GM10847 (cell line): Measurements from ENCODE around the gene KIZ.

ENCODE experiments used
- POLR2A ChIP-seq: IDR thresholded peaks from 2 replicates; pipeline ENCODE4 v1.6.1; 2011; ENCODE audit not compliant: insufficient read length; ENCODE audit errors: extremely low read depth

KIZ gene

DNA sequence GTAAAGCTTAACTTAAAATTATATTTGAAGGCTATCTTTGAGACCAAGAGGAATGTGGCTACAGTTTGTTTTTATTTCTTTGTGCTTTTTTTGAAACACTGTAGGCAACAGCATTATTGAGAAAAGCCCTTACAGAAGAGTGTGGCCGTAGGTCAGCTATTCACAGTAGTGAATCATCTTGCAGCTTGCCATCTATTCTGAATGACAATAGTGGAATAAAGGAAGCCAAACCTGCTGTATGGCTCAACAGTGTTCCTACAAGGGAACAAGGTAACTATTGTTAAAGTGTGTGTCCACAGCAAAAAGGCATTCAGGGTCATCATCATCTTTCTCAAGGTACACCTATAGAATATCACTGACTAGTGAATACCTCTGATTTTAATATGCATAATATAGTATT, 88.5 kb downstream of the KIZ start:
- TF ChIP-seq POLR2A = no peak

DNA sequence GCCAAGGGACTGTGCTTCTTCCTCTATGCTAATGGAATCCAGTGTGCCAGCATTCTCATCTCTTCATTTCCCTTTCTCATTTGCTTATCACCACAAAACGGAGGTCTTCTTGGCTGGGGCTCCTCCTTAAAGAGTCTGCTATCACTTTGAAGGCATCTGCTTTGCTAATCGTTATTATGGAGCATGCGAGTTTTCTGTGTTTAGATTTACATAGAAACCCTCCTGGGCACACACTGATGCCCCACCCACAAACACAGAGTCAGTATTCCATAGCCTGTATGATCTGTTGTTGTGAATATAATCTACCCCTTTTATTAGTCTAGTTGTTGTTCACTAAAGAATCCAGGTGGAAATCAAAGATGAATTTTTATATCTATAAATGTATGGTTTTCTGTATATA, 93.8 kb downstream of the KIZ start:
- TF ChIP-seq POLR2A = no peak

DNA sequence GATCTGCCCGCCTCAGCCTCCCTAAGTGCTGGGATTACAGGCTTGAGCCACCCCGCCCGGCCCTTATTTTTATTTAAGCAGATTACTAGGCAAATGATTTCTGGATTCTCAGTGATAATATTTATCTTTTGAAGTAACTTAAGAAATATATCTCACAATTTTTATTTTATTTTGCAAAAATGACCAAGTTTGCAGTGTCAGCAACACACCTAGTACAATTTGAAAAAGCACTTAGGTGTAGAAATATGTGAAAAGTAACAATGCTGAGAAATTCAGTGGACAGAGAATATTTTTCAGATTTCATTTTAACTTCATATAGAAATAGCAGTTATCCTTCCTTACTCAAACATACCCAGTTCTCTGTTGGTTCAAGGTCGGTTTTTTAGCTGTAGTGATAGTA, 98.3 kb downstream of the KIZ start:
- TF ChIP-seq POLR2A = no peak

DNA sequence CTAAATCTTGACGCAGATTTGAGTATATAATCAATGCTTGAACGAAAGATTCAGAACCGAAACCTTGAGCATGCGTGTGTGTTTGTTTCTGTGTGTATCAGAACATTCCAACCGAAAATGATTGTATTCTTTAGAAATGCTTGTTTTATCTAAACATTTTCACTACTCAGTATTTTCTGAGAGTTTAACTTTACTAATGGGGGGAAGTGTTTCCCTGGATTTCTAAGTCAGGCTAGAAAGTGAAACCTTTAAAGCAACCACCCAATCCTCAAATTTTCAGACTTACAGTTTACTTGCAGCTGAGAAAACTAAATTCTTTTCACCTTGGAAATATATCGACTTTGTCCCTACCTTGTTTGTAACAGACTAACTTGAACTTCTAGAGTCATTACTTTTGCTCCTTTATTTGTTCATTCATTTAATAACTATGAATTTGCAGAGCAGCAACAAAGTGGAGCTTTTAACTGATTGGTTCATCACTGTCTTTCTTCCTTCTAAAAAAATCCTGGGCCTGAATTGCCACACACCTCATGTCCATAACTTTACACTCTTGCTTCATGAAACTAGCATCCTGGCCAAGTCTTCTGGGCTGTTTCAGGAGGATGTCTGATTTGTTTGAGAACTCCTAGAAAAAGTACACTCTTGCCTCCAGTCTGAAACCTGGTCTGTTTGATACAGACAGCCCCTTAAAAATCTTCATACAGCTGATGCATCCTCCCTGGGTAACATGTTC, 99.5 kb downstream of the KIZ start:
- no peak for TF ChIP-seq POLR2A

DNA sequence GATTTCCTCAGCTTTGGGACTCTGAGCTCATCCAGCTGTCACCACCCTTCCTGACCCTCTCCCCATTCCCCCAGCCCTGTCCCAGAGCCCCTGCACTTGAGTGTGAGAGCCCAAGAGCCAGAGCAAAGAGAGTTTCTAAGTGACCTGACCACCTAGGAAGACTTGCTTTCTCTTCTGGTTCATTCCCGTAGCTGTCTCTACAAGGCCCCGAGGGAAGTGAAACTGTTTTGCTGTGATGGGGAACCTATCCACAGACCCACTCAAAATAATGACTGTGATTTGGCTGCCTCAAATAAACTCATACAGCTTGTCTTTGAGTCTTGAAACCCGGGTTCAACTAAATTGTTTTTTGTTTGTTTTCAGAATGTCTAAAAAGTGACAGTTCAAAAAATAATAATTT, 102.6 kb downstream of the KIZ start:
- TF ChIP-seq POLR2A = no peak

DNA sequence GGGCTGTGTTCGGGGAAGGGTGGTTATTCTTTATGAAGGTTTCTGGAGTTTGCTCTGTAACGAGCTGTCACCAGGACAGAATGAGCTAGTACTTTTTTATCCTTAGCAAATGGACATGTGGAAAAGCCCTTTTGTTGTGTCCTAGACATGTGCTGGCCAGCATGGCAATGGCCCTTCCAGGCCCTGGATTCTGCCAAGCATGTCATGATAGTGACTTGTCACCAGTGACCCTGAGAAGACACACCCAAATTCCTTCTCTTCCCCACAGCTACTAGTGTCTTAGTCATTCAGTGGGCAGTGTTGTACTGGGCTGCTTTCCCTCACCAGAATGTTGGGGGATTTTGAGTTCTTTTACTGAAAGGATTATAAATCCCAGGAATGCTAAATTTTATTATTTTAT, 103.3 kb downstream of the KIZ start:
- no peak for TF ChIP-seq POLR2A

DNA sequence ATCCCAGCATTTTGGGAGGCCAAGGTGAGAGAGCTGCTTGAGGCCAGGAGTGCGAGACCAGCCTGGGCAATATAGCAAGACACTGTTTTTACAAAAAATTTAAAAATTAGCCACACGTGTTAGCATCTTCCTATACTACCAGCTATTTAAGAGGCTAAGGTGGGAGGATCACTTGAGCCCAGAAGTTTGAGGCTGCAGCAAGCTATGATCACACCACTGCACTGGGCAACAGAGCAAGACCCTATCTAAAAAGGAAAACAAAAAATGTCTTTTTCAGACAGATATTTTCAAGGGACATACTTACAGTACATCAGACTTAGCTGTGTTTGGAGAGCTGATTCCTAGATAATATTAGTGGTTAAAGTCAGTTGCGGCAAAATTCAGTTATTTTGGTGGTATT, 104.3 kb downstream of the KIZ start:
- no peak for TF ChIP-seq POLR2A

DNA sequence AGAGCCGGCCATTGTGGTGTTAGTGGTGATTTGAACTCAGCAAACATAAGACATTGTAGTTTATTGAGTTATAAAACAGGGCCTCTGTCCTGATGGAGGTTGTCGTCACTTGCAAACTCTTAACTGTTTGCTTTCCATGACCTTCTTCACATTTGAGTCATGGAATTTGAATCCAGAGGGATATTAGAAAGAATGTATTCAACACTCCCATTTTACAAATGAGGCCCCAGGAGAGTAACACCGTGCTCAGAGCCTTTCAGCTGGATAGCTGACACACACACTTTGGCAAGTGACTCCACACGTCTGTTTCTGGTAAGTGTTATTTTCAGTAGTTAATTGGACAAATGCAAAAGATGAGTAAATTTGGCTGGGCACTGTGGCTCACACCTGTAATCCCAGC, 104.8 kb downstream of the KIZ start:
- TF ChIP-seq POLR2A = no peak

DNA sequence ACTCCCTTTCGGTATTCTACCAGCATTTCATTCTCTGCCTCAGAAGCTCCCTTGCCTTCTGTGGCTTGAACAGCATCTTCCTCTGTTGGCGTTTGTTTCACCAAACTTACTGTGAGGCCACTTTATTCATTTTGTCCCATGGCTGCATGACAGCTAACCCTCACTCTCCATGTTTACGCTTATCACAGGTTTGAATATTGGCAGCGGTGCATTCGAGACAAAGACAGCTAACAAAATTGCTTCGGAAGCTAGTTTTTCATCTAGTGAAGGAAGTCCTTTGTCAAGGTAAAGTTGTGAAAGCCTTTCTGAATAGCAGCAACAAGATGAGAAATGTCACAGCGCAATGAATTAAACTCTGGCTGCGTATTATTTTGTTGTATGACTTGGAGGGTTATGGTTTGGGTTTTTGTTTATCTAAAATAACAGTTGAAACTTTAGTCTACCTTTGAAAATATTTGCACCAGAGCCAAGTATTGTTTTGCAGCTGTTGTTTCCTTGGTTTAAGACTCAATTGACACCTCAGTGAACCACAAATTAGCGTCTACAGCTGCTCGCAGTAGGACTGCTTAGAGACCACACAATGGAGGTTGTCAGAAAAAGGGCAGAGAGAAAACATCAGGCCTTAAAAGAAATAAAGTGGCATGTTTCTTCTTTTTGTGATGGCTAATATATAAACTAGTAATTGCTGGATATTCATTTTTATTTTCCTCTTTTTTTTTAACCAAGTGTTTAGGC, 106.8 kb downstream of the KIZ start:
- TF ChIP-seq POLR2A = no peak

DNA sequence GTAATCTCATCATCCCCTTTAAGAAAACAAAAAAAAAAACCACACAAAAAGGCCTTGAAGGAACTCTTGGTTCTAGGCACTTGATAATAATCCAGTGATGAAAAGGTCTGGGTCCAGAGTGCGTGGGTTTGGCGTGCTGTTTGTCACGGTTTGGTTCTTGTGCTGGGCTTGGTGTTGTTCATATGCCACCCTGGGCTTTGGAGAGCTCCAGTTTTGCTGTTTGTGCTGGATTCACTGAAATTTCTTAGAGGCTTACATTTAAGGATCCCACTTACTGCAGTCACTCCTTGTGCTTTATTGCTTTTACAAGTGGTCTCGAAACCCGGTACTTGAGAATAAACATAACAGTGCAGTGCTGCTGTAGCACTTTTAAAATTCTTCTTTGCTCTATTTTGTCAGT, 108.4 kb downstream of the KIZ start:
- no peak for TF ChIP-seq POLR2A

DNA sequence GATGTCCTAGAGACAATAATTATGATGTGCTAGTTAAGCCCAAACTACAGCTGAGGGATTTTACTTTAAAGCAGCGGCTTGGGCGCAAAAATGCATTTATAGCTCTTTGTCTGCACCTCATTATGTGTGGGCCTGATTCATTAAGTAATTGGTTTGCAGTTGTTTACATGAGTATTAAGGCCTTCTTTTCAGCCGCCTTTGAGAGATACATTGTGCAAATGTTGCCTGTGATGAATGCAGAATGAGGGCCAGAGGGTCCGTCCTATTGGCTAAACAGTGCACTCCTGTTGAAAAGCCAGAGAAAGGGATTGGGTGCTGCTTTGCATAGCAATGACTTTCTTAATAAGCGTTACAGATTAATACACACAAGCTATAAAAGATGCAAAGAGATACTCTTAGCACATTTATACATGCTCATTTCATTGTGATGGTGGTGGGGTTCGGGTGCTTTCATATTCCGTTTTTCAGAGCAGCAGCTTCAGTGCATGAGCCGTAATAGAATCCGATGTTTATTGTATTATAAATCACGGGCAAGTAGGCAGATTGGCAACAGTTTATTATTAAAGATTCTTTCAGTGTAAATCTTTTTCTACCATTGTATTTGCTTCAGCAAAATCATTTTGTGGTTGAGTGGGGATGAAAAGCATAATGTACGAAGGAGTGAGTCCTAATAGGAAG, 109.1 kb downstream of the KIZ start:
- TF ChIP-seq POLR2A = no peak

DNA sequence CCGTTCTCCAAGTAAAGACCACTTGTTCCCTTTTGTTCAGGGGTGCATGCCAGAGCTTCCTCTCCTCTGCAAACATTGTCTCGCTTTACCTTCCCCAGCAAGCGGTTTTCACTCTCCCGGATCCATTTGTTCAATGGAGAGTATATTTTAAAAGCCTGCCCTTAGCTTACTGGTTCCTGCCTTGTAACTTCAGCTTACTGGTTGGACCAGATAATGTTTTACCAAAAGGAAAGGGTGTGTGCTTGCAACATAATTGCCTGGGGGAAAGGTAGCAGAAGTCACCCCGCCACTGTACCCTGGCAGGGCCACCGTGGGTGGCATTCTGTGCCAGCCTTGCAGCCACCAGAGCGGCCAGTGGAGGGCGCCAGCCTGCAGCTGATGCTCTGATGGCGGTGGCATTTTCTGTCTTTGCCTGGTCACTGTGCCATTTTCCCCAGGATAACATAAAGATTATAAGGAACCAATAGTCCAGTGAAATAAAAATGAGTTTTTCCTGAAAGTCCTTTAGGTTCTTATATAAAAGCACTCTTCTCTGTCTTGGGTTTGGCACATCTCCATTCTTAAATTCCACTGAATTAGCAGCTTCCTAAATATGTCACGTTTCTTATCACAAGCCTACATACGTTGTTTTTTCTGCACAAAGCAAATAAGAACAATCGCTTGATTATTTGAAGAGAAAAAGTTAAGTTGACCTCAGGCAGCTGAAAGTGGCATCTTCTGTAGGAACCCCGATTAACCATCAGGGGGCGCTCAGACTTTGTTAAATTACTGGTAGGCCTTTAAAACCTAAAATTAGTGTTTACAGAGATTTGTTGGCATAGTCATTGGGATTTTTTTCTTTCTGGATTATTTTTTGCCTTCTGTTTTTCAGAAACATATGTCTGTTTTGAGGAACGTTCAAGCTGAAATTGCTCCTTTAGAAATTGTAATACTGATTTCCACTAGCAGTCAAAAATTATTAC, 109.9 kb downstream of the KIZ start:
- TF ChIP-seq POLR2A = no peak

DNA sequence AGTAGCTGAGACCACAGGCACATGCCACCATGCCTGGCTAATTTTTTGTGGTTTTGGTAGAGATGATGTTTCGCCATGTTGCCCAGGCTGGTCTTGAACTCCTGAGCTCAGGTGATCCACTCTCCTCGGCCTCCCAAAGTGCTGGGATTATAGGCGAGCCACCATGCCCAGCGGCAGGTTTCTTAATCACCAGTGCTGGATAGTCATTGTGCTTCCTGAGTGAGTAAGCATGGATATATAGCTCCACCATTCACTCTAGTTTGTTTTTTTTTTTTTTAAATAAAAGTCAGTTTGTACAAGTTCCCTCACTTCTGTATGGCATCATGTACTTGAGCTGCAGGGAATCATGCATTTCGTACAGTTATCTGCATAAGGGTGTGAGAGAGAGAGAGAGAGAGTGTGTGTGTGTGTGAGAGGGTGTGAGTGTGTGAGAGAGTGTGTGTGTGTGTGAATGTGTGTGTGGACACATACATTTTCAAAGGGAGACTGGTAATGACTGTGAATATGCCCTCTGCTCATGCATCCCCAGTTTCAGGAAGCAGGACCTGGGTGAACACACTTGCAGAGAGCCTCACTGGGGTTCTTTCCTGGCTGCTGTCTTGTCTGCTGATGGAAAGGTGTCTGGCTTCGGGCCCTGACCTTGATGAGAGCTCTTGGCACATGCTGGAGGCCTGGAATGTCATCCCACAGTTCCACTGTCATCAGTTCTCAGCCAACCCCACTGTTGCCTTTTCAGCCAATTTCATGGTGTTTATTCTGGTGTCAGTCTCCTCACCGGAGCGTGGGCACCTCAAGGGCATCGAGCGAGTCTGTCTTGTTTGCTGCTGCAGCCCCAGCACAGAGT, 112.3 kb downstream of the KIZ start:
- no peak for TF ChIP-seq POLR2A

DNA sequence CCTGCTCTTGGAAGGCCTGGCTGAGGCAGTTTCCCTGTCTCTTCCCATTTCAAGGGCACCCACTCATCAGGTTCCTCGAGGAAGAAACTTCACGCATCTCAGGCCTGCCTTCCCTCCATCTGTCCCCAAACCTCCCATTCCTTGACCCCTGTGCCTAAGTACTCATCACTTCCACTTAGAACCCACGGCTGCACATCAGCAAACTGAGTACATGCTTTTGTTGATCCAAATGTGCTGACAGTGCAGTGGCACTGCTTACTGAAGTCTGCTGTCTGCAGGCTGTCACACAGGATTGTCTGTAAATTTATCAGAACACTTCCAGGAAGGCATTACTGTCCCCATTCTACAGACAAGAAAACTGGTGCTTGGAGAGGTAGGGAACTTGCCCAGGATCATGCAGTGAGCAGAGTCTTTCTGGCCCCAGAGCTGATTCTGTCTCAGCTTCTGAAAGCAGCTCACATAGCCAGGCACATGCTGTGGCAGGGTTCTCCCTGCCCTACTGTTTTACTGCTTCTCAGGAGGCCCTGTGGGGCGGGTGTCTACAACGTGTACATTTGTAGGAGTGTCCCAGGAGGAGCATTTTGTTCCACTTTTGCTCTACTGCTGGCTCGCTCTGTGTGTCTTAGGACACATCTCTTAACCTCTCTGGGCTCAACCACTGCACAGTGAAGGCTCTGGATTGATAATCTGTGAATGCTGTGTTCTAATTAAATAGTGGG, 113.1 kb downstream of the KIZ start:
- no peak for TF ChIP-seq POLR2A

DNA sequence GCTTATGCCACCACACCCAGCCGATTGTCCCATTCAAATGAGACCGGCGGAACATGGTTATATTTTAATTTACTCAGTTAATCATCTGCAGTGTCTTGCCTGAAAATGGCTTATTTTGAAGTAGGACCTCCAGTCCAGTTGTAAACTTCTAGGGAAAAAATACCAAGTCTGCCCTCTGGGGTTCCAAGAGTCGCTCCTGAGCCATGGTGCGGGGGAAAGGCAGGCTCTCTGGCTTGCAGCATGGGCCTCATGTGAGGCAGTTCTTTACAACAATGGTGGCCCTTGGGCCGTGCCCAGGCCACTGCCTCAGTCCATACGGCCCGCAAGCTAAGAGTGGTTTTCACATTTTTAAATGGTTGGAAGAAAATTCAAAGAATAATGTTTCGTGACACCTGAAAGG, 114.5 kb downstream of the KIZ start:
- no peak for TF ChIP-seq POLR2A
